Ecto neural progenitor cell (in vitro differentiated cells): ENCODE measurements around the gene KNDC1.
"Not testable (repeated sequence)": the region's sequence is repeated elsewhere in the genome, so short reads cannot be mapped to it uniquely, and the experiment has no call there.

Experiments
- DNase-seq: peaks from one replicate; pipeline ENCODE4 v3.0.0-alpha.2; 2018; ENCODE audit warnings: low spot score

The KNDC1 gene

GRCh38 chr10:133126431-133127290 lies 33.4 kb upstream of the KNDC1 start:
- no peak for DNase-seq

- no peak for DNase-seq
These were observed 32.5 kb upstream of the KNDC1 start for GRCh38 chr10:133127291-133128125.

GRCh38 chr10:133128126-133129070 lies 31.6 kb upstream of the KNDC1 start:
- no peak for DNase-seq

DNA sequence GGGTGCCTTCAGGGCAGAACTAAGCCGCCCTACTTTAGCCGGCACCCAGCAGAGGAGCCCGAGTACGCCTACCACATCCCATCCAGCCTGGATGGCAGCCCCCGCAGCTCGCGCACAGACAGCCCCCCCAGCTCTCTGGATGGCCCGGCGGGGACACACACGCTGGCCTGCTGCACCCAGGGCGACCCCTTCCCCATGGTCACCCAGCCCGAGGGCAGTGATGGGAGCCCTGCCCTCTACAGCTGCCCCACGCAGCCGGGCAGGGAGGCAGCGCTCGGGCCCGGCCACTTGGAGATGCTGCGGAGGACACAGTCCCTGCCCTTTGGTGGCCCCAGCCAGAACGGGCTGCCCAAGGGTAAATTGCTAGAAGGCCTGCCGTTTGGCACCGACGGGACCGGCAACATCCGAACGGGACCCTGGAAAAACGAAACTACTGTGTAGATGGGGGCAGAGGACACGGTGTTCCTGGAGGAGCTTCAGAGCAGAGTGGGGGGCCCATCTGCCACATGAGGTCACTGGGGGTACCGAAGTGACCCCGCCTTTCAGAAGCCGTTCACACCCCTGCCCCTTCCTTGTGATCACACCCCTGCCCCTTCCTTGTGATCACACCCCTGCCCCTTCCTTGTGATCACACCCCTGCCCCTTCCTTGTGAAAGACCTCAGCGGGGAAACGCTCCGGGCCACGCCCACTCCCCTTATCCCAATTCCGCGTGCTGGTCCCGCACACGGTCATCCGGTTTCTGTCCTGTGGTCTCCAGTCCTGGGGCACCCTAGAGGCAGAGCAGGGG lies 30.8 kb upstream of the KNDC1 start:
- DNase-seq: no peak

GRCh38 chr10:133129859-133130495 lies 30.0 kb upstream of the KNDC1 start:
- DNase-seq: no peak

DNA sequence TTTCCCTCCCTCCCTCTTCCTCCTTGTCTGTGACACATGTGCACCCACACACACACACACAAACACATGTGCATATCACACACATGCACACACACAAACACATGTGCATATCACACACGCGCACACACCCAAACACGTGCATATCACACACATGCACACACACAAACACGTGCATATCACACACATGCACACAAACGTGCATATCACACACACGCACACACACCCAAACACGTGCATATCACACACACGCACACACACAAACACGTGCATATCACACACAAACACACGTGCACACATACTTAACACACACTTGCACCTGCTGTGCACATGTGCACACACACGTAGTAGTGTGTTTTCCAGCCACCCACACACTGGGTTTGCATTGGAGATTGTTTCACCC lies 29.4 kb upstream of the KNDC1 start:
- DNase-seq: no peak

DNA sequence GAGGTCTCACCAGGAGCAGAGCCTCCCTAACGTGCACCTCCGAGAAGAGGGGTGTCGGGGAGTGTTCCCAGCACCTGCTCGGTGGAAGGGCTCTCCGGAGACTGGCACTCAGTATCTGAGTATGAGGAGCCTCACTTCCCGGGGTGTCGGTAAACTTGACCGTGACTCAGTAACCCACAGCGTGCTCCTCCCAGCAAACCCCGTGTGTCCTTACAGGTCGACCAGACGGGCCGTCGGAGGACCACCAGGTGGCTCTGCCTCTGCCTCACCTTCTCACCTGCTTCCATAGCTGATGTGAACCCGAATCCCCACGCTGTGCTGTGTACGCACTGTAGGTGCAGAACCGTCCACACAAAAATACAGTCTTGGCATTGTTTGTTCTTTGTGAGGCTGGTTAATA lies 29.0 kb upstream of the KNDC1 start:
- no peak for DNase-seq

DNA sequence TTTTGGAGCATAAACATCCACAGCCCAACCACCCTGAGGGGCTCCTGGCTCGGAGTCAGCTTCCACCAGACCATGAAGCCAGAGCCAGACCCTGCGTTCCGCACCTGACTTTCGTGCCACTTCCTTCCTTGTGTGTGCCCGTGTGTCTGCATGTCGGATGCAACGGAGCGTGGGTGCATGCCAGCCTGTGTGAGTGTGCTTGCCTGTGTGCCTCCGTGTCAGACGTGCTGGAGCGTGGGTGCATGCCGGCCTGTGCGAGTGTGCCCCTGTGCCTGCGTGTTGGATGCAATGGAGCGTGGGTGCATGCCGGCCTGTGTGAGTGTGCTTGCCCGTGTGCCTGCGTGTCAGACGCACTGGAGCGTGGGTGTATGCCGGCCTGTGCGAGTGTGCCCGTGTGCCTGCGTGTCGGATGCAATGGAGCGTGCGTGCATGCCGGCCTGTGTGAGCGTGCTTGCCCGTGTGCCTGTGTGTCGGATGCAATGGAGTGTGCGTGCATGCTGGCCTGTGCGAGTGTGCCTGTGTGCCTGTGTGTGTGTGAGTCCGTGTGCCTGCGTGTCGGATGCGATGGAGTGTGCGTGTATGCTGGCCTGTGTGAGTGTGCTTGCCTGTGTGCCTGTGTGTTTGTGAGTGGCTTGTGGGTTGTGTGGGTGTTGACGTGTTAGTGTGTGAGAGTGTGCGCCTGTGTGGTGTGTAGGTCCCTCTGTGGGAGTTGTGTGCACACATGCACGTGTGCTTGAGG lies 28.1 kb upstream of the KNDC1 start:
- DNase-seq: no peak

DNA sequence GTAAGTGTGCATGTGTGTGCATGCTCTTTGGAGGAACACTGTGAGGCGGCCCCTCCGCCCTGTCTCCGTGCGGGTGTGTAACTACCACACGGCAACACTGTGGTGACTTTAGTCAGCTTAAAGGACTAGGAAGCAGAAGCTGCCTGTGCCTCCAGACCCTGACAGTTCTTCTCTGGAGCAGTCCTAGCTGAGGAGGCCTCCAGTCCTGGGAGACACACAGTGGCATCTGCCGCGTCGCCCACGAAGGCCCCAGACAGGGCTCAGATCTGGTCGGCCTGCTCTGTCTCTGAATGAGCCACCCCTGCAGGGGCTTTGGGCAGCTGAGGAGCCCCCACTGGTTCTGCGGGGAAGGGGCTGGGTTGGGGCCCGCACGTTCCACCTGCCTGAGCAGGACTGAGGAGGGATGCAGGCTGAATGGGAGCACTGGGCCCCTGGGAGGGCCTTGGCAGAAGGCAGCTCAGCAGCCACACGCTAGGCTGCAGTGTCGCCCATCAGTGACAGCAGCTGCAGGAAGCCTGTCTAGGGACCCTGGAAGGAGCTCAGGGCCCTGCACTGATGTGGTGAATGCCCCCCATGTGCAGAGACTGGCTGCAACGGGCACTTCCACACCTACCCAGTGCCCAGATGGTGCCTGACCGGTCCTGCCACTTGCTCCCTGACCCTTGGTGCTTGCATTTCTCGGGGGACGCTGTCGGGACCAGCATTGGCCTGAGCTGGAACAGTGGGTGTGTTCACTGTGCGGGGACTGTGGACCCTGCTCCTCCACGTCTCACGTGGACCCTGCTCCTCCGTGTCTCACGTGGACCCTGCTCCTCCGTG lies 27.3 kb upstream of the KNDC1 start:
- no peak for DNase-seq

GRCh38 chr10:133133471-133134231 lies 26.4 kb upstream of the KNDC1 start:
- no peak for DNase-seq

- no peak for DNase-seq
These were observed 25.5 kb upstream of the KNDC1 start for GRCh38 chr10:133134411-133135115.

DNA sequence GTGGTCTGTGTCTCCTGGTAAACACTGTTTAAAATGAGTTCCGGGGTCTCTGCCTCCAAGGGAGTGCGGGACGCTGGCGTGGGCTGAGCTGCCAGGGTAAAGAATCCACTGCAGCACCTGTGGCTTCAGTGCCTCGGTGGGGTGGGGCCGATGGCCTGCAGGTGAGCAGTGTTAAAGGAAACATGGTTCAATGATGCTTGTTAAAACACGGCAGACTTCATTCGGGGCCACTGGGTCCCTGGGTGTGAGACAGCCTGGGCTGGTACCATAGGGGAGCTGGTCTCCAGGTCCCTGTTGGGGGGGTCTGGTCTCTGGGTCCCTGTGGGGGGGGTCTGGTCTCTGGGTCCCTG lies 24.9 kb upstream of the KNDC1 start:
- DNase-seq: no peak

- not testable (repeated sequence) for DNase-seq
These were observed 22.4 kb upstream of the KNDC1 start for GRCh38 chr10:133137486-133138145.

GRCh38 chr10:133139551-133140065 lies 20.4 kb upstream of the KNDC1 start:
- DNase-seq: no peak

DNA sequence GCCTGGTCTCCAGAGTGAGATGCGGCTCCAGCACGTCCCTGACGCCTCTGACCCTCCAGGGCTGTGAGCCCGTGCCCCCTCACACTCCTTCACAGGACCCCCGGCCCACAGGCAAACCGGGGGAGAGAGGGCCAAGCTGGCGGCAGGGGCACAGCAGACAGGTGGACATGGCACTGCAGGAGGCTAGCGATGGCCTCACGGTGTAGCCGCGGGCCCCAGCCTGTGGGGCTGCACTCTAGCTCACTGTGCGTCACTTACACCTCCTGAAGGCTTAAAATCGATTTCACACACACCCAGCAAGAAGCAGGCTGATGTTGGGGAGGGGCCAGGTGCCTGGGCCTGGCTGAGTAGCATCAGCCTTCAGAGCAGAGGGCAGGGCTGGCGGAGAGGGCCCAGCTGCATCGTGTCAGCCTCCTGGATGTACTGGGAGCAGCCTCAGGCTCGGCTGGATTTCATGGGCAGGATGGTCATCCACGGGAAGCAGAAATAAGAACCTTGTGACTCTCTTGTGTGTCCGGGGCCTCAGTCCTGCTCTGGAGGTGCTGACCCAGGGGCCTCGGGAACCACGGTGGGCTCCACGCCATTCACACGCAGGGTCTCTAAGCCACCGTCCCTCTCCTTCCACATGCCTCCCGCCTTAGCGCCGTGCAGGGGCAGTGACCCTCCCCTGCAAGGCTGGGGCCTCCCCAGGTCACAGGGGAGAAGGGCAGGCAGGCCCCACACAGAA lies 19.4 kb upstream of the KNDC1 start:
- no peak for DNase-seq
